GM19239 (cell line): ENCODE results near the gene CEP78.

Source experiments
- DNase-seq: peaks from one replicate; pipeline ENCODE4 v3.0.0; 2011; ENCODE audit warnings: low spot score; ENCODE audit not compliant: insufficient read length
- FAIRE-seq: peaks from 2 replicates; lab custom pipeline; 2011; peaks lifted over from hg19 to GRCh38; lab: Jason Lieb, UNC

Gene CEP78

DNA sequence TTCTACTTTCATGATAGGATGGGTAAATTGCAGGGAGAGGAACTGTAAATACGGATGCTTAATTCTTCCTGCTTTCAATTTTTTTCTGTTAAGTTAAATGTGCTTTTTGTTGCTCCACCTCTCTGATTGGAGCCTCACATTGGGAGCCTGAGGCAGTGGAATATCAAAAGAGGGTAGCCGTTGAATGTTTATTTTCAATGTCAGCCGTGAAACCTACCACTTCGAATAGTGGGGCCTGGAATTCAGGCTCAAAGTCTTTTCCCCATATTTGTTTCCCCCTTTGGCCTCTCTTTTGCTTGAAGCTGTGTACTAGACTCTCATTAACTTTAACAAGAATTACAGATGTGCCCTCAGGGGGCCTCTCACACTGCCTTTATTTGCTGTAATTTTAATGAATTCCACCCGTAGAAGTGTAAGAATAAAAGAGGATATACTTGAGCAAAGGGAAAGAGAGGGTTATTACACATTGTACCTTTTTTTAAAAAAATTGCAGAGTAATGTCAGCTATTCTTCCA, 90.0 kb downstream of the CEP78 start:
- DNase-seq (no peak), FAIRE-seq (no peak)

DNA sequence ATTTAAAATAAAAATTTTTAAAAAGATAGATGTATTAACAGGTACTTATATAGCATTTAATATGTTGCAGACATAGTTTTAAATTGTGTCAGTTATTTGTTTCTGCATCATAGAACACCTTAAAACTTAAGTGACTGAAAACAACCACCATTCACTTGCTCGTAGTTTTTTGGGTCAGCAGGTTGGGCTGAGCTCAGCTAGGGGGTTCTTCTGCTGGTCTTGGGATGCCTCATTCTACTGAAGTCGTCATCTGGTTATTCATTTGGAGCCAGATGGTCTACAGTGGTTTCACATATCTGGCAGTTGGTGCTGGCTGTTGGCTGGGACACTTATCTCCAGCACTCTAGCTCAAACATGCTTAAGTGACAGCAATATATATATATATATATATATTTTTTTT, 90.7 kb downstream of the CEP78 start:
- FAIRE-seq (no peak), DNase-seq (no peak)
